GM18951 (cell line): ENCODE results near the gene UCHL5.
A peak's percentile ranks its signal among the peaks of the same experiment; 100 is the strongest.

ENCODE experiments used
- POLR2A ChIP-seq: IDR thresholded peaks from 4 replicates; pipeline ENCODE4 v1.6.1; 2011; ENCODE audit warnings: mild to moderate bottlenecking; ENCODE audit not compliant: insufficient read length, insufficient read depth; ENCODE audit errors: extremely low read depth
- in situ Hi-C: fragments of 300-500 bp; cut with MboI; formaldehyde crosslinking; loops from one replicate; pipeline ENCODE4 v1.12.0; 2022; ENCODE audit warnings: low sequenced_read_pairs, mixed read lengths, inconsistent platforms; ENCODE audit not compliant: unreplicated experiment

Gene UCHL5

GRCh38 chr1:193059282-193060114 is at the start of gene UCHL5, which contains the start of gene RO60:
Gene UCHL5, minus strand, starts transcription at chr1:193059360. Its CDS starts 100 bp downstream, at chr1:193059260.
Gene RO60, plus strand, starts transcription at chr1:193059612. Its CDS starts 9,443 bp downstream, at chr1:193069055.
- TF ChIP-seq POLR2A: peak; percentile 94
- in situ Hi-C loops: no loop called here

GRCh38 chr1:193108471-193108870 is 49.3 kb upstream of the UCHL5 start:
- in situ Hi-C loops: no loop called here
- TF ChIP-seq POLR2A: no peak

- in situ Hi-C loops: no loop called here
- TF ChIP-seq POLR2A: no peak
These were observed 46.6 kb upstream of the UCHL5 start for GRCh38 chr1:193105821-193106177.

- TF ChIP-seq POLR2A: peak; percentile 88
- in situ Hi-C loops: no loop called here
These were observed 46.0 kb upstream of the UCHL5 start, which contains the start of gene GLRX2 for GRCh38 chr1:193104907-193105820. Gene GLRX2, minus strand, starts transcription at chr1:193105414. Its CDS starts 32 bp downstream, at chr1:193105382.

- in situ Hi-C loops: no loop called here
- TF ChIP-seq POLR2A: no peak
These were observed 45.3 kb upstream of the UCHL5 start for GRCh38 chr1:193104502-193104906.

GRCh38 chr1:193103759-193104501 is 44.8 kb upstream of the UCHL5 start:
- no peak for TF ChIP-seq POLR2A
- in situ Hi-C loops: no loop called here

GRCh38 chr1:193102662-193103061 is 43.5 kb upstream of the UCHL5 start:
- TF ChIP-seq POLR2A: no peak
- in situ Hi-C loops: no loop called here

GRCh38 chr1:193094112-193094511 is 35.0 kb upstream of the UCHL5 start:
- TF ChIP-seq POLR2A: no peak
- in situ Hi-C loops: no loop called here

- in situ Hi-C loops: no loop called here
- TF ChIP-seq POLR2A: no peak
These were observed 31.7 kb upstream of the UCHL5 start for GRCh38 chr1:193090865-193091264.

- no peak for TF ChIP-seq POLR2A
- in situ Hi-C loops: no loop called here
These were observed 28.7 kb upstream of the UCHL5 start for GRCh38 chr1:193087893-193088292.

- no peak for TF ChIP-seq POLR2A
- in situ Hi-C loops: no loop called here
These were observed 27.2 kb upstream of the UCHL5 start for GRCh38 chr1:193086342-193086741.

- in situ Hi-C loops: no loop called here
- no peak for TF ChIP-seq POLR2A
These were observed 26.1 kb upstream of the UCHL5 start for GRCh38 chr1:193085263-193085662.

- TF ChIP-seq POLR2A: no peak
- in situ Hi-C loops: no loop called here
These were observed 24.4 kb upstream of the UCHL5 start for GRCh38 chr1:193083365-193084088.

GRCh38 chr1:193079187-193079586 is 20.0 kb upstream of the UCHL5 start:
- in situ Hi-C loops: no loop called here

More at GRCh38 chr1:193079187-193079586, 20.0 kb upstream of the UCHL5 start:
- no peak for TF ChIP-seq POLR2A
